LoVo (cell line): ENCODE measurements around the gene KCTD17.

Source experiments
- DNase-seq: peaks from one replicate; pipeline ENCODE4 v3.0.0-alpha.2; 2016; ENCODE audit warnings: low spot score

KCTD17 gene, protein sequence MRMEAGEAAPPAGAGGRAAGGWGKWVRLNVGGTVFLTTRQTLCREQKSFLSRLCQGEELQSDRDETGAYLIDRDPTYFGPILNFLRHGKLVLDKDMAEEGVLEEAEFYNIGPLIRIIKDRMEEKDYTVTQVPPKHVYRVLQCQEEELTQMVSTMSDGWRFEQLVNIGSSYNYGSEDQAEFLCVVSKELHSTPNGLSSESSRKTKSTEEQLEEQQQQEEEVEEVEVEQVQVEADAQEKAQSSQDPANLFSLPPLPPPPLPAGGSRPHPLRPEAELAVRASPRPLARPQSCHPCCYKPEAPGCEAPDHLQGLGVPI

DNA sequence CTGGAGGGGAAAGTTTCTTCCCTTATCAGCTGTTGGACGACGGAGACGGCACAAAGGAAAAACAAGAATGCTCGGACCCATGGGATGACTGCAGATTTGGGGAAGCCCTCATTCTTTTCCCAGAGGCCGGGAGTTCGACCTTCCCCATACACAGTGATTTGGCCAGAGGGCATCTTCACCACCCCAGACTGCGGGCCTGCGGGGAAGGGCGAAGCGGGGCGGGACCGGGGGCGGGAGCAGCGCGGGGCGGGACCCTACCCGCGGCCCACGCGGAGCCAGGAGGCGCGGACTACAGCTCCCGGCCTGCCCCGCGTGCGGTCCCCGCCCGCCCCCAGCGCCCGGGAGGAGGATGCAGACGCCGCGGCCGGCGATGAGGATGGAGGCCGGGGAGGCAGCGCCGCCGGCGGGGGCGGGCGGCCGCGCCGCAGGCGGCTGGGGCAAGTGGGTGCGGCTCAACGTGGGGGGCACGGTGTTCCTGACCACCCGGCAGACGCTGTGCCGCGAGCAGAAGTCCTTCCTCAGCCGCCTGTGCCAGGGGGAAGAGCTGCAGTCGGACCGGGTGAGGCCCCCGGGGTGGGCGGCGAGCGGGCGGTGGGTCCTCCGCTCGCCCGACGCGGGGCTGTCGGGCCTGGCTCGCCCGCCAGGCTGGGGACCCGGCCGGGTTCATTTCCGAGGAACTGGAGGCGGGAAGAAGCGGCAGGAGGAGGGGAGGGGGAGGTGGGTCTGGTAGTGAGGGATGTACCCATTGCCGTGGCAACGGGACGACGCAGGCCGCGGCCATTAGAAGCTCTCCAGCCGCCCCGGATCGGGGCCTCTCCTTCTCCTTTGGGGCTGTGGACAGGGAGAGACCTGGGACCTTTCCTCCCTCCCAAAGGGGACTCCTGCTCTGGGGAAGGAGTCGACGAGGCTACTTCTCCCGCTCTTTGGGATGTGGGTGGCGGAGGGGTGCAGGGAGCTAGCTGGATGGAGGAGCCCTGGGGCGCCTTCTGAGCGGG lies at the start of gene KCTD17:
Gene KCTD17, plus strand, starts transcription at position 352 of the 995 bp plus-strand sequence. Its CDS starts 19 bp downstream, at position 371.
- DNase-seq: peak; percentile 69

DNA sequence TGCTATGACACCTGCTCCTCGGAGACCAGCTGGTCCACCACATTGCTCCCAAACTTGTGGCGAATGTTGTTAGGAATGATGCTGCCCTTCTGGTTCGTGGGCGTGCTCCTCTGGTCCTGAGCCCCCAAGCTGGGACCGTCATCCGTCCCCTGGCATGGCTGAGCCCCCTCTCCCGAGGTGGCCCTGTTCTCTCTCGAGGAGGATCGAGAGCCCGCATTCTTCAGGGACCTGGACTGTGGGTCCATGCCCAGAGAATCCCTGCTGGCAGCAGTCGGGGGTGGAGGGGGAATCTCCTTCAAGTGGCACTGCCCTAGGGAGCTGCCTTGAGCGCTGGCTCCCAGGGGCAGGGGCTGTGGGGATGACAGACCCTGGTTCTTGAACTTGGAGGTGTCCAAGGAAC lies 49.7 kb upstream of the KCTD17 start:
- DNase-seq: no peak

DNA sequence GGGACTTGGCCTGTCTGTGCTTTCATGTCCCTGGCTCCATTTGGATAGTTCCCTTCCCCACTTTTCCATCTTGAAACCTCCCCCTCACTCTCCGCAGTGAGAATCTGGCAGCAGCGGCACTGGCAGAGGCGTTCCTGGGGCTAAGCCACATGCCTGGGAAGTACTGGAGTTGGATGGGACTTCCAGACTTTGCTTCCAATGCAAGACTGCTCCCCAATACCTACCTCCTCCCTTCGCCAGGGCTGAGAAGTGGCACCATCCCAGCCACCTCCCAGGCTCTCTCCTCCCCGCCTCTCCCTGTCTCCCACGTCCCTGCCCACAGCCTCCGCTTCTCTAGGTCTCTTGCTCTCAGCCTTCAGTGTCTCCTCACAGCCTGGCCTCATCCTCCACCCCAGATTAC lies 48.9 kb upstream of the KCTD17 start:
- DNase-seq: no peak

DNA sequence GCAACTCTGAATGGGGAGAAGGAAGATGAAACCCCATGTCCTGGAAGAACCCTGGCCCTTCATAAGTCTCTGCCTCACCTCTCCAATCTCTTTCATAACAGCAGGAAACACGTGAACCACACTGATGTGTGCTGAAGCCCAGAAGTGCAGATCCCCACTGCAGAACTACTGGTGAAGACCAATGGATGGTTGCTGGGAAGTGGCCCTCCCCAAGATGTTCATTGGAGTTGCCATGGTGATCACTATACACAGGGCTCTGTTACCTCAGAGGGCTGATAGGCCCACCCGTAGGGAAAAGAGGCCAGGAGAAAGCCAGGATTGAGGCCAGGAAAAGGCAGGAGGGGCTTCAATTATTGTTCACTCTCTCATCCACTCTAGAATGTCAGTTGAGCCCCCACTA lies 43.9 kb upstream of the KCTD17 start:
- DNase-seq: no peak

DNA sequence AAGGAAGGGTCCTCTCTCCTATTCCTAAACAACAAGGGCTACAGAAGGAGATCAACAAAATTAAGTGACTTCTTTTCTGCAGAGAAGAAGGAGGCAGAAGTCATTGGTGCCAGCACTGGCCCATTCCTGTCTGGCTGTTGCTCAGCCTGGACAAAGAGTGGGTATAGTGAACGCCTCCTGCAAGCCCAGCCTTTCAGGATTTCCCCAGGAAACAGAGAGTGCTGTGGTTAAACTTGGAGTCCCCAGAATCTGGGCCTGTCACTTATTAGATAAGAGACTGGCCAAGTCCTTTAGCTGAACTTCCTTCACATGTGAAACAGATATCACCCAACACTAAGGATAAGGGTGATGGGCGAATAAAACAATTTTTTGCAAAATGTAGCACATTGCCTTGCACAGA lies 43.2 kb upstream of the KCTD17 start:
- no peak for DNase-seq

DNA sequence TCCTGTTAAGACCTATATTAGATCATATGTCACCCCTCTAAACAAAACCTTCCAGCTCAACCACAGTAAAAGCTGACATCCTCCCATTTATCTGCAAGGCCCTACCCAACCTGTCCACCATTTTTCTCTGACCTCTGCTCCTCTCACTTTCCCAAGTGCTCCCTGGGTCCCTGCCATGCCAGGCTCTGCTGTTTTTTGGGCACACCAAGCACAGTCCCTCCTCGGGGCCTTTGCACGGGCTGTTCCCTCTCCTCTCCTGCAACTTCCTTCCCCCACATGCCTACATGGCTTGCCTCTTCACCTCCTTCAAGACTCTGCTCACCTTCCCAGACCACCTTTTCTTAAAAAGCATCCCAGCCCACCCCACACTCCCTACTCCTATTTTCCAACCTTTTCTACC lies 42.1 kb upstream of the KCTD17 start:
- no peak for DNase-seq

DNA sequence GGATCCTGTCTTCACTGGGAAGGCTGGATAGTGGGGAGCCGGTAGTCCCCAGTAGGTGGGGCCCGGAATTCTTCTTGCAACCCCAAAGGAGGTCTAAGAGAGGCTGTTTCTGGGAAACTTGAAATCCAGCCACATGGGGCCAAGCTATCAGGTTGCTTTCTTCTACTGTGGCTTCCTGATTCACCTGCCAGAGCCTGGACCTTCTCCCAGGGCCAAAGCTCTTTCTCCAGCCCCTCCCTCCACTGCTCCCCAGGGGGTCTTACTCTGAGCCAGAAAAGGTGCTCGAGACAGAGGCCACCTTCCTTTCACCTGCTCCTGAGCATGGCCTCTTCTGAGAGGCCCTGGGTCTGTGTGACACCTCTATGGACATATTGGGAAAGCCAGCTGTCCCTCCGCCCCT lies 41.4 kb upstream of the KCTD17 start:
- no peak for DNase-seq

DNA sequence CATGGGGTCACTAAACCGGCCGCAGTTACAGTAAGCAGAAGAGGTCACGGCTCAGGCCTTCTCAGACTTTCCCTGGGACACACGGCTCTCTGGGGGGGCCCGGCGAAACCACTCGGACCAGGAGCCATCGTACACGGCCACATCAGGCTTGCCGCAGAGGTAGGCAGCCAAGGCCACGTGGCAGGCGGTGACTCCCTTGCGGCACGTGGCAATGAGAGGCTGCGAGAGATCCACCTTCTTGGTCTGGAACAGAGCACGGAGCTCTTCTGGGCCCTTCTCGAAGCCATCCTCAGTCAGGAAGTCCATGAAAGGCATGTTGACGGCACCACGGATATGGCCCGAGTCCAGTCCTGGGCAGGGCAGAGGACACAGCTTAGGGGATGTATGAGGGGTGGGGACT lies 40.6 kb upstream of the KCTD17 start:
- DNase-seq: no peak

DNA sequence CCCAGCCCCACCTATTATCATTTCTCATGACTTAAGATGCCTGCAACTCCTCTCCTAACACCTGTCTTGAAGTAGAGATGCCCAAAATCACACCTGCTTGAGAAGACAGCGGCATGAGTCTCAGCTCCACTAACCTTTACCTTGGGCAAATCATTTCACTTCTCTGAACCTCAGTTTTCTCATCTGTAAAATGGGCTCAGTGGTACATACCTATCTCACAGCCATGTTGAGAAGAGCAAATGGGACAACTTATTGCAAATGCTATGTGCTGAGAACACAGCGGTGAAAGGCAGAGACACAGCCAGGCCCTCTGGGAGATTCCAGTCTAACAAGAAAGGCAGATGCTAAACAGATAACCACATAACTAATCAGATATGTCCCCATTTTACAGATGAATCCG lies 40.1 kb upstream of the KCTD17 start:
- no peak for DNase-seq

DNA sequence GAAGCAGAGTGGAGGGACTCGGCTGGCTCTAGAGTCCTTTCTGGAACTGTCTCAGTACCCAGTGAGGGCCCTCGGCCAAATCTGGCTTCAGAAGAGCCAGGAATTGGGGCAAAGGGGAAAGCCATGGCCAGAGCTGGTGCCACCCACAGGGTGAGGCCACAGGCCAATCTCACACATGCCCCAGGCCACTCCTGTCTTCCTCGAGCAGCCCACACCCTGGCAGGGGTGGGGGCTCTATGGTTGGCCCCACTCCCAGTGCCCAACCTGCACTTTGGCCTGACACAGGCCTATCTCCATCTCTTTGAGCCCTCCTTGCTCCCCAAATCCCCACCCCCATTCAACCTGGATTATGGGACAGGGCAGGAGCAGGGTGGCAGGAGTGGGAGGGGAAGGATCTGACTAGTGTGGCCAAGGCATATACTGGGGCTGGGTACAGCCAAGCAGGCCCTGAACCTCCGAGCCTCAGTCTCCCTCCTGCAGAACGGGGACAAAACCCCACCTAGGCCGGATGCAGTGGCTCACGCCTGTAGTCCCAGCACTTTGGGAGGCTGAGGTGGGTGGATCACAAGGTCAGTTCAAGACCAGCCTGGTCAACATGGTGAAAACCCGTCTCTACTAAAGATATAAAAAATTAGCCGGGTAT lies 39.2 kb upstream of the KCTD17 start:
- peak; percentile 35 for DNase-seq

DNA sequence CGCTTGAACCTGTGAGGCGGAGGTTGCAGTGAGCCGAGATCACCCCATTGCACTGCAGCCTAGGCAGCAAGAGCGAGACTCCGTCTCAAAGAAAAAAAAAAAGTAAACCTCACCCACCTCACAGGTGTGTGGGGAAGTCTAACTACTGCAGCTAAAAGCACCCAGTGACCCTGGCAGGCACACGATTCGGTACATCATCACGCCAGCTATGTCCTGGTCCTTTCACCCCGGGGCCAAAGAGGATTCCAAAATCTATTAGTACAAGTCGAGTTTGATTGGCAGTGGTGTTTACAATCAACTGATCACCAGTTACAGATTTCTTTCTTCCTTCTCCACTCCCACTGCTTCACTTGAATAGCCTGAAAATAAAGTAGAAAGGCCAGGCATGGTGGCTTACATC lies 38.6 kb upstream of the KCTD17 start:
- DNase-seq: no peak

DNA sequence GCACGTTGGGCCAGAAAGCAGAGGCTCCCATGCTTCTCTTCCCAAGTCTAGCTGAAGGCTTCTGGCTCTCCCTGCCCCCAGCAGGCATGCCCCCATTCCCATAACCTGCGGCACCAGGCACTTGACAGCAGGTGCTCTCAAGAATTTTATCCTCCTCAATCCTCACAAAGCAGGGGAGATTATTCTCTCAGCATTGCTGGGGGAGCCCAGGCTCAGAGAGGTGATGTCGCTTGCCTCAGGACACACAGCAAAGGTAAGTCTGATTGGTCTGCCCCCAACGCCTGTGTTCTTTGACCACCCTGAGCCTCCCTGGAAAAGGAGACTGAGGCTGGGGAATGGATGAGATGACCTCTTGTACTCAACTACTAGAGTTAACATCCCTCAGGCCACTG lies 37.1 kb upstream of the KCTD17 start:
- no peak for DNase-seq

DNA sequence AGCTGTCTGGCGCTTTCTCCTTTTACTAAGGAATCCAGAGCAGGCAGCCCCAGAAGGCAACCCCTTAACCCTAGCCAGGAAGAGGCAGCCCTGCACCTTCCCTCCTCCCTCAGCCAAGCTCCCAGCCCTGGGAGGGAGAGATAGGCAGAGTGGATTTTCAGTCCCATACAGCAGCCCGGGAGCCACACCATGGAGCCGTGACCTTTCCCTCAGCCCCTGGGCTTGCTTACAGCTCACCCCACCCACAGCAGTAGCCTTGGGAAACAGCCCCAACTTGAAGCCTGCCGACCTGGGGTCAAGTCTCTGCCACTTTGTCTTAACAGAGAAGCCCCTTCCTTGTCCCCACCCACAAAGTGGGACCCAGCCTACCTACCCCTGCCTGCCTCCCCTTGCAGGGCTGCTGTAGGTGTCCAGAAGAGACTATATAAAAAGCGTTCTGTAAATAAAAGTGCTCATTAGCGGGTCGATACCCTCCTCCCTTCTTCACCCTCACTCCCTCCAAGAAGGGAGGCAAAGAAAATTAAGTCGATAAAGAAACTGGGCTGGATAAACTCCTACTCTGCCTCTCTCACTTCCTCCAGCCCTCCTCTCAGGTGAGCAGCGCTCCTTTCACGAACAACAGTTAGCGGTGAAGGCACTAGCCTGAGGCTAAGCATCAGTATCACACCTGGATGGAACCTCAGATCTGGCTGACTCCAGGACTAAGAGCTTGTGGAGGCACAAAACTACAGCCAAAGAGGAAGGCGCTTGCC lies 36.5 kb upstream of the KCTD17 start:
- DNase-seq: no peak

DNA sequence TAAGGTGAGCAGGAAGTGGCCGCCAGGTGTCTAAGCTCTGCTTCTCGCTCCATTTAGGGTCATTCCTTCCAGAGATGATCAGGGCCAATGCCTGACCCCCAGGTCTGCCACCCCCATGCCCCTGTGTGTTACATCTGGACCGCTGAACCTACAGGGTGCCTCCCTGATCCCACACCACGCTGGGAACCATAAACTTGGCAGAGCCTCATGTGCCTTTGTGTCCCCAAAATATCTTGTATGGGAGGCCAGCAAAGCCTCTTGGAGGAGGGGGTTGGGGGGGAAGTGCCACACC lies 36.0 kb upstream of the KCTD17 start:
- DNase-seq: no peak

DNA sequence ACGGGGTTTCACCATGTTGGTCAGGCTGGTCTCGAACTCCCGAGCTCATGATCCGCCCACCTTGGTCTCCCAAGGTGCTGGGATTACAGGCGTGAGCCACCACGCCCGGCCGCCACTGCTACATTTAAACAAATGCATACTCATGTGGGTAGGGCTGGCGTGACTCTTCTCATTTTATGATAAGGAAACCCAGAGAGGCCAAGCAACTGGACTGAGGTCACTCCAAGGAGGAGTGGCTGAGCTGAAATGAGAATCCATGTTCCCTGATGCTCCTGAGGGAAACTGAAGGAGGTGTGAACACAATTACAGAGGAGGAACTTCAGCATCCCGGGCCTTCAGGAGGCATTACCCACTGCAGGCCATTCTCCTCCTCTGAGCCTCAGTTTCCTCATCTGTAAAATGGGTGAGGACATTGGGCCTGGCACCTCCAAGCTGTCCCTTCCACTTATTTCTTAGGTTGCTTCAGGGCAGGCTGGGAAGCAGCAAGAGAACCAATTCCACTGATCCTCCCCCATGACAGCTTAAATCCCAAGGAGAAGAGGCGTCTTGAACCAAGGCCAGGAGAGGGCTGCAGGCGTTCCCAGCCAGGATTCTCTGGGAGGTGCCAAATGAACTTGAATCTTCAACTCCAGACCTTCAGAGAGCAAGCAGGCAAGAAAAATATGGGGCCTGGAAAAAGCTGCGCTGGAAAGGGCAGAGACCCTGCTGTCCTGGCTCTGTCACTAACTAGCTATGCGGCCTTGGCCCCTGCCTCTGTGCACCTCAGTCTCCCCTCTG lies 35.2 kb upstream of the KCTD17 start:
- no peak for DNase-seq

DNA sequence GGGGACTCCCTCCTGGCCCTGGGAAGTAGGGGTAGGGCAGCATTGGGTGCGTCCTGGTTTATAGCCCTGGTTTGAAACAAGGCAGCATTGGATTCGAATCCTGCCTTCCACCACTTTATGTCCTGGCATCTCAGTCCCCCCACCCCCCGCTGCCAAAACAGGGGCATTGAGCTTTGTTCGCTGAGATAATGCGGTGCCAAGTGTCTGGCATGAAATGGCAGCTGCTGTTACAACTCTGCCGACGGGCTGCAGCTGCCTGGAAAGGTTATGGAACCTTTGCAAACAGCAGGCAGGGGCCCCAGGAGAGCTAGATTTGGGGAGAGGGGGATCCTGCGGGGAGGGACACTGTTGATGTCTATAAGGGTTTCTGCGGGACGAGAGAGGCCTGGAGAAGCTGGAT lies 34.2 kb upstream of the KCTD17 start:
- no peak for DNase-seq

DNA sequence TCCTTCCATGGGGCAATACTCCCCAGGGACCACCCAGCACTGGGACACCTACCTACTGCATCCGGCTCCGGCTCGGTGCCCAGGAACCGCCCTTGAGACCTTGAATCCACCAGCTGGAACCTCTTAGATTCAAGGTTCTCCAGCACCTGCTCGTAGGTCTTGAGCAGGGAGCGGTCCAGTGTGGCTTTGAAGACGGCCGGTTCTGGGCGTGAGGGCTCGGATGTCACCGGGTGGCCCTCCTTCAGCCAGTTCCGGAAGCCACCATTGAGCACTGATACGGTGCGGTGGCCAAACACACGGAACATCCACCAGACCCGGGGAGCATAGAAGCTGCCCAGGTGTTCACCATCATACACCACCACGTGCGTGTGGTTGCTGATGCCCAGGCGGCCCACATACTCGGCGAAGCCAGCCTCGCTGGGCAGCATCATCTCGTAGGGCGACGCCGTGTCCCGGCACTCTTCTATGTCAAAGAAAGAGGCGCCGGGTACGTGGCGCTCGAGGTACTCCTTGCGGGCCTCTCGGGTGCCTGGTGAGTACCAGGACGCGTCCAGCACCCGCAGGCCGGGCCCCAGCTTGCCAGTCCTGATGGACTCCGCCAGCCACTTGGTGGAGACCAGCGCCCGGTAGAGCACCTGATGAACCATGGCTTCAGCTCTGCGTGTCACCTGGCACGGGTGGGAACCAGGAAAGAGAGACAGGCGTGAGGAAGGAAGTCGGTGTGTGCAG lies 33.3 kb upstream of the KCTD17 start:
- DNase-seq: no peak

DNA sequence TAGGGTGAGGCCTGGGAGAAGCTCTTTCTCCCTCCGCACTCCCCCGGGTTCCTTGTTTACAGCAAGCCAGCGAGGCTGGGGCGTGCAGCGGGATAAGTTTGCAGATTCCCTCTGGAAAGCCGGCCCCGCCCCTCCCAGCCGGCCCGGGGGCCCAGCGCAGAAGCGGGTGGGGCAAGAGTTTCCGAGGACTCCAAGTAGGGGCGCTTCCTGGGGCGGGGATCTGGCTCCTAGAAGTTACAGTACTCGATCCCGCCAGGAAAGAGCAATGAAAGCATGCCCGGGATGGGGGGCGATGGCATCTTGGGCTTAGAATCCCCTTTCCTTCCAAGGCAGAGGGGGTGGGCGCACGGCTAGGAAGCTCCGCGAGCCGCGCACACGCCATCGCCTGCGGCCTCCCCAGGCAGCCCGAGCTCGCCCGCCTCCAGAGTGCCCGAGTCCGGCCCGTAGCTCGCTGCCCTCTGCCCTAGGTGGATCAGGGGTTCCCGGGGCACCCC lies 32.7 kb upstream of the KCTD17 start:
- peak; percentile 34 for DNase-seq

DNA sequence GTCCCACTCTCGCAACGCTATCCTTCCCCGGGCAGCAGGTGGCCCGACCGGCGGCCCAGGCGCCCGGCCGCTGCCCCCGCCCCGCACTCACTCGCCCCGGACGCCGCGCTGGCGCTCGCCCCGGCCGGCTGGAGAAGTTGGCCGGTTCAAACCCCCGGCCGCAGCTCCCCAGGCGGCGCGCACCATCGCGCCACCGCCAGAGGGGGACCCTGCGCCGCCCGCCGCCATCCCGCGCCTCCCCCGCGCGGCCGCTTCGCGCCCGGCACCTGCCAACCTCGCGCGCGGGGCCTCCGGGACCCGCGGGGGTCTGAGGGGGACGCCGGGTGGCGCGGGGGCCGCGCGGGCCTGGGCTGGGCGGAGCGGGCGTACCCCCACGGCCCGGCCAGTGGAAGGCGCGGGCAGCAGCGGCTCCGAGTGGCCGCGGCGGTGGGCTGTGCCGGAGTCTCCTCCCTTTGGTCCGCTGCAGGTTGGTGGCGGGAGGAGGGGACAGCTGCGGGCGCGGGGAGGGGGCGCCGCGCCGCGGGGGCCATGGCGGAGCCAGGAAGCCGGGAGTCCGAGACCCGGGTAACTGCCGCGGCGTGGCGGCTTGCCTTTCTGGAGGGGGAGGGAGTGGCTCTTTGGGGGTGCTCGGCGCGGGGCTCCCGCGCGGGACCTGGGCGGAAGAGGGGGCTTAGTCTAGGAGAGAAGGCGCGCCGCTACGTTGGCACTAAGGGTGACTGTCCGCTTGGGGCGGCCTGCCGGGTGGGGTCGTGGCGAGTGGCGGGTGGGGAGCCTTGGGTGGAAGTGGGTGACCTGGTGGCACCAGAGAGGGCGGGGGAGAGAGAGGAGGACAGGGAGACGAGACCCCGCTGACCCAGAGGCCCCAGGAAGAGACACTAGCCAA lies 32.0 kb upstream of the KCTD17 start, which contains the start of the genes MPST and TST:
Gene MPST, plus strand, starts transcription at position 434 of the 883 bp plus-strand sequence. Its CDS starts 95 bp downstream, at position 529.
Gene TST, minus strand, starts transcription at position 139 of the 883 bp plus-strand sequence. CDS start 715 bp downstream, outside the sequence.
- DNase-seq: peak; percentile 82
